Liver (tissue), 9 donors: ENCODE measurements around the gene CMTM8. TPM values are rescaled to one million over a fixed set of nuclear protein-coding genes. Genes with fewer than 3 reads are reported as not detected.
A peak's percentile ranks its signal among the peaks of the same experiment; 100 is the strongest.

Source experiments
- DNase-seq: peaks from one replicate; pipeline ENCODE4 v3.0.0-alpha.2; 2017; ENCODE audit warnings: low spot score
- H3K27ac ChIP-seq, 2 donors: one replicate each; pipeline ENCODE4 v1.7.0; 2013; ENCODE audit warnings: inconsistent platforms in 2 of 2, low read length in 2 of 2, control low read depth in 1 of 2, low read depth in 1 of 2, mild to moderate bottlenecking in 1 of 2
- H3K27me3 ChIP-seq, 4 donors: one replicate each; pipeline versions ENCODE4 v1.6.1 to v1.7.0; 2013; ENCODE audit warnings: low read length in 3 of 4, inconsistent platforms in 1 of 4, mild to moderate bottlenecking in 1 of 4, moderate library complexity in 1 of 4; ENCODE audit not compliant: control insufficient read depth in 4 of 4, insufficient read depth in 4 of 4
- H3K36me3 ChIP-seq, 4 donors: one replicate each; pipeline versions ENCODE4 v1.6.1 to v1.7.0; 2013; ENCODE audit warnings: low read length in 3 of 4, mild to moderate bottlenecking in 3 of 4, low read depth in 1 of 4, moderate library complexity in 1 of 4; ENCODE audit not compliant: control insufficient read depth in 4 of 4, insufficient read depth in 3 of 4
- H3K4me1 ChIP-seq, 4 donors: one replicate each; pipeline versions ENCODE4 v1.6.1 to v1.7.0; 2013; ENCODE audit warnings: low read length in 3 of 4, mild to moderate bottlenecking in 3 of 4, moderate library complexity in 1 of 4; ENCODE audit not compliant: control insufficient read depth in 4 of 4, insufficient read depth in 4 of 4
- H3K4me3 ChIP-seq, 3 donors: one replicate each; pipeline versions ENCODE4 v1.6.1 to v1.7.0; 2013; ENCODE audit warnings: low read length in 3 of 3, control low read depth in 1 of 3, low read depth in 1 of 3, mild to moderate bottlenecking in 1 of 3
- H3K9ac ChIP-seq, 2 donors: one replicate each; pipeline ENCODE4 v1.7.0; 2013; ENCODE audit warnings: low read length in 2 of 2, mild to moderate bottlenecking in 2 of 2, moderate library complexity in 2 of 2, control low read depth in 1 of 2, low read depth in 1 of 2
- H3K9me3 ChIP-seq, 4 donors: one replicate each; pipeline versions ENCODE4 v1.6.1 to v1.7.0; 2013; ENCODE audit warnings: low read length in 3 of 4; ENCODE audit not compliant: control insufficient read depth in 4 of 4
- EGR1 ChIP-seq, 2 donors: IDR thresholded peaks; 2 replicates each; pipeline ENCODE4 v1.6.1; 2016 to 2018; ENCODE audit warnings: antibody characterized with exemption in 2 of 2, low read depth in 2 of 2
- FOXA1 ChIP-seq: IDR thresholded peaks from 2 replicates; pipeline ENCODE4 v1.6.1; 2016; ENCODE audit warnings: antibody characterized with exemption
- FOXA2 ChIP-seq: IDR thresholded peaks from 2 replicates; pipeline ENCODE4 v1.6.1; 2016; ENCODE audit warnings: antibody characterized with exemption
- GABPA ChIP-seq, 2 donors: IDR thresholded peaks in 1 of 2; conservative IDR thresholded peaks in 1 of 2; 2 replicates each; pipeline ENCODE4 v1.6.1; 2016; ENCODE audit warnings: antibody characterized with exemption in 2 of 2, mild to moderate bottlenecking in 1 of 2, moderate library complexity in 1 of 2
- HNF4A ChIP-seq, 2 donors: conservative IDR thresholded peaks; 2 replicates each; pipeline ENCODE4 v1.6.1; 2016; ENCODE audit warnings: antibody characterized with exemption in 2 of 2, mild to moderate bottlenecking in 2 of 2
- HNF4G ChIP-seq: IDR thresholded peaks from 2 replicates; pipeline ENCODE4 v1.6.1; 2016; ENCODE audit warnings: antibody characterized with exemption
- JUND ChIP-seq, 2 donors: IDR thresholded peaks; 2 replicates each; pipeline ENCODE4 v1.6.1; 2016; ENCODE audit warnings: antibody characterized with exemption in 2 of 2
- NR2F2 ChIP-seq: IDR thresholded peaks from 2 replicates; pipeline ENCODE4 v1.6.1; 2016; ENCODE audit warnings: antibody characterized with exemption
- RAD21 ChIP-seq, 2 donors: IDR thresholded peaks; 2 replicates each; pipeline ENCODE4 v1.6.1; 2016; ENCODE audit warnings: antibody characterized with exemption in 2 of 2, mild to moderate bottlenecking in 2 of 2
- RXRA ChIP-seq, 2 donors: IDR thresholded peaks; 2 replicates each; pipeline ENCODE4 v1.6.1; 2017 to 2018; ENCODE audit warnings: antibody characterized with exemption in 2 of 2, mild to moderate bottlenecking in 1 of 2
- SP1 ChIP-seq: IDR thresholded peaks from 2 replicates; pipeline ENCODE4 v1.6.1; 2018; ENCODE audit warnings: antibody characterized with exemption, mild to moderate bottlenecking
- TAF1 ChIP-seq: conservative IDR thresholded peaks from 2 replicates; pipeline ENCODE4 v1.6.1; 2016; ENCODE audit warnings: antibody characterized with exemption, mild to moderate bottlenecking
- YY1 ChIP-seq: IDR thresholded peaks from 2 replicates; pipeline ENCODE4 v1.6.1; 2016; ENCODE audit warnings: antibody characterized with exemption, mild to moderate bottlenecking
- WGBS: extraction: QIAGEN DNeasy Blood & Tissue Kit; methylation state at CpG from one replicate; pipeline ENCODE4 v1.1.7; 2013; 5-methylcytosine and 5-hydroxymethylcytosine counted together
- polyA plus RNA-seq, 2 donors: library from polyadenylated mRNA; stranded (reverse) in 1 of 2; unstranded in 1 of 2; fragments of 200-250 nt in 1 of 2; fragments of >200 nt in 1 of 2; fragmentation: Nextera tagmentation in 1 of 2; extraction: Ambion mirVana in 1 of 2; gene quantifications; one replicate each; pipeline versions ENCODE4 v1.2.1 to v1.2.3, GENCODE V29; 2013 to 2015
- total RNA-seq, 2 donors: library from RNA; depleted of rRNA; stranded (reverse); fragments of >200 nt; gene quantifications; one replicate each; pipeline ENCODE4 v1.2.3, GENCODE V29; 2014
- TF ChIP-seq, protein P1 (sequence below): IDR thresholded peaks from 2 replicates; pipeline ENCODE4 v1.6.1; 2016; ENCODE audit warnings: antibody characterized with exemption
- TF ChIP-seq, protein P2 (sequence below): IDR thresholded peaks from 2 replicates; pipeline ENCODE4 v1.6.1; 2016; ENCODE audit warnings: antibody characterized with exemption
- TF ChIP-seq, protein P3 (sequence below): IDR thresholded peaks from 2 replicates; pipeline ENCODE4 v1.6.1; 2016; ENCODE audit warnings: antibody characterized with exemption
- TF ChIP-seq, protein P4 (sequence below): IDR thresholded peaks from 2 replicates; pipeline ENCODE4 v1.6.1; 2016; ENCODE audit warnings: antibody characterized with exemption, mild to moderate bottlenecking
- donor health status: healthy.
- donor health status: healthy.
- donor health status: healthy.
- donor health status: healthy.
- donor health status: healthy.

The CMTM8 gene, protein sequence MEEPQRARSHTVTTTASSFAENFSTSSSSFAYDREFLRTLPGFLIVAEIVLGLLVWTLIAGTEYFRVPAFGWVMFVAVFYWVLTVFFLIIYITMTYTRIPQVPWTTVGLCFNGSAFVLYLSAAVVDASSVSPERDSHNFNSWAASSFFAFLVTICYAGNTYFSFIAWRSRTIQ
- 1 to 10 TPM; 4.3 to 6.4 TPM for total RNA-seq
- 10 to 100 TPM; 18.6 to 44.6 TPM for polyA plus RNA-seq

DNA sequence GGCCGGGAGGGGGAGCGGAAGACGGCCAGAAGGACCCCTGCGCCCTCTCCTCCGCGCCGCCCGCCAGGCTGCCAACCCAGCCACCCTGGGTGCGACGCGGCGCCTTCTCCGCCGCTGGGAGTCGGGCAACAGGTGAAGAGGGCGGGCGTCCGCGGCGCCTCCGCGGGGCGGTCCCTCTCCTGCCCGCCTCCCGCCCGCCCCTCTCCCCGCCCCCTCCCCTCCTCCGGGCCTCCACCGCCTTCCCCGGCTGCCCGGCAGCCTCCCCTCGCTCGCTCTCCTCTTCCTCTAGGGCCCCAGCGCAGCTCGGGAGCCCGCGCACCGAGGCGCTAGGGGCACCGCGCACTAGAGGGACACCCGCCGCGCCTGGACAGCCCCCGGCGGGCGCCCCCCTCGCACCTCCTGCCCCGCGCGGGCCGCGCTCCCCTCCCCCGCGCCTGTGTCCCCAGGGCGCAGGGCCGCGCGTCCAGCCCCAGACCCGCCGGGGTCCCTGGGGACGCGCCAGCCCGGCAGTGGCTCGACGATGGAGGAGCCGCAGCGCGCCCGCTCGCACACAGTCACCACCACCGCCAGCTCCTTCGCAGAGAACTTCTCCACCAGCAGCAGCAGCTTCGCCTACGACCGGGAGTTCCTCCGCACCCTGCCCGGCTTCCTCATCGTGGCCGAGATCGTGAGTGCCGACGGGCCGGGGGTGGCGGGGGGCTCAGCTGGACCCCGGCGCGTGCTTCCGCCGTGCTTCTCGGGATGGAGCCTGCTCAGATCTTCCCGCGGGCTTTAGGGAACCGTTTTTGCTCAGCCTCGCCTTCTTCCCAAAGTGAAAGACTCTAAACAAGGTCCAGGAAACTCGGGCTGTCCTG, at the start of gene CMTM8:
TSS of gene CMTM8 (plus strand) at position 228 of the 854 bp plus-strand sequence. CDS start at position 521, 293 bp downstream.
- Histone ChIP-seq H3K27me3 (no peaks in the 10 kb centered on the region), H3K9me3 (no peaks in the 10 kb centered on the region), H3K36me3 (no peaks in the 10 kb centered on the region), H3K4me1 (peaks cover 8 to 60% (median 44%) of the 10 kb centered on the region in 4 donors), H3K27ac (peak within 1 kb of the TSS; percentile 48 to 87), H3K4me3 (peak within 1 kb of the TSS; percentile 80 to 93 (median 82)), H3K9ac (peak within 1 kb of the TSS; percentile 71 to 79)
- TF ChIP-seq FOXA1 (no peak), TAF1 (no peak), YY1 (no peak), FOXA2 (no peak), HNF4G (no peak), GABPA (IDR thresholded peaks at IDR 0.05 in 1 of 2, conservative IDR thresholded peaks at IDR 0.05 in 1 of 2) (no peak), RXRA (IDR thresholded peaks at IDR 0.05) (no peak), JUND (IDR thresholded peaks at IDR 0.05) (no peak), RAD21 (IDR thresholded peaks at IDR 0.05) (no peak), HNF4A (conservative IDR thresholded peaks at IDR 0.05) (no peak), EGR1 (IDR thresholded peaks at IDR 0.05; ENCODE audit: low read depth in 2 of 2) (no peak)
- TF ChIP-seq, protein P1, sequence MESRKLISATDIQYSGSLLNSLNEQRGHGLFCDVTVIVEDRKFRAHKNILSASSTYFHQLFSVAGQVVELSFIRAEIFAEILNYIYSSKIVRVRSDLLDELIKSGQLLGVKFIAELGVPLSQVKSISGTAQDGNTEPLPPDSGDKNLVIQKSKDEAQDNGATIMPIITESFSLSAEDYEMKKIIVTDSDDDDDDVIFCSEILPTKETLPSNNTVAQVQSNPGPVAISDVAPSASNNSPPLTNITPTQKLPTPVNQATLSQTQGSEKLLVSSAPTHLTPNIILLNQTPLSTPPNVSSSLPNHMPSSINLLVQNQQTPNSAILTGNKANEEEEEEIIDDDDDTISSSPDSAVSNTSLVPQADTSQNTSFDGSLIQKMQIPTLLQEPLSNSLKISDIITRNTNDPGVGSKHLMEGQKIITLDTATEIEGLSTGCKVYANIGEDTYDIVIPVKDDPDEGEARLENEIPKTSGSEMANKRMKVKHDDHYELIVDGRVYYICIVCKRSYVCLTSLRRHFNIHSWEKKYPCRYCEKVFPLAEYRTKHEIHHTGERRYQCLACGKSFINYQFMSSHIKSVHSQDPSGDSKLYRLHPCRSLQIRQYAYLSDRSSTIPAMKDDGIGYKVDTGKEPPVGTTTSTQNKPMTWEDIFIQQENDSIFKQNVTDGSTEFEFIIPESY = no peak
- TF ChIP-seq, protein P2, sequence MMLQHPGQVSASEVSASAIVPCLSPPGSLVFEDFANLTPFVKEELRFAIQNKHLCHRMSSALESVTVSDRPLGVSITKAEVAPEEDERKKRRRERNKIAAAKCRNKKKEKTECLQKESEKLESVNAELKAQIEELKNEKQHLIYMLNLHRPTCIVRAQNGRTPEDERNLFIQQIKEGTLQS = no peak
- TF ChIP-seq, protein P3, sequence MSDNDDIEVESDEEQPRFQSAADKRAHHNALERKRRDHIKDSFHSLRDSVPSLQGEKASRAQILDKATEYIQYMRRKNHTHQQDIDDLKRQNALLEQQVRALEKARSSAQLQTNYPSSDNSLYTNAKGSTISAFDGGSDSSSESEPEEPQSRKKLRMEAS = no peak
- TF ChIP-seq, protein P4, sequence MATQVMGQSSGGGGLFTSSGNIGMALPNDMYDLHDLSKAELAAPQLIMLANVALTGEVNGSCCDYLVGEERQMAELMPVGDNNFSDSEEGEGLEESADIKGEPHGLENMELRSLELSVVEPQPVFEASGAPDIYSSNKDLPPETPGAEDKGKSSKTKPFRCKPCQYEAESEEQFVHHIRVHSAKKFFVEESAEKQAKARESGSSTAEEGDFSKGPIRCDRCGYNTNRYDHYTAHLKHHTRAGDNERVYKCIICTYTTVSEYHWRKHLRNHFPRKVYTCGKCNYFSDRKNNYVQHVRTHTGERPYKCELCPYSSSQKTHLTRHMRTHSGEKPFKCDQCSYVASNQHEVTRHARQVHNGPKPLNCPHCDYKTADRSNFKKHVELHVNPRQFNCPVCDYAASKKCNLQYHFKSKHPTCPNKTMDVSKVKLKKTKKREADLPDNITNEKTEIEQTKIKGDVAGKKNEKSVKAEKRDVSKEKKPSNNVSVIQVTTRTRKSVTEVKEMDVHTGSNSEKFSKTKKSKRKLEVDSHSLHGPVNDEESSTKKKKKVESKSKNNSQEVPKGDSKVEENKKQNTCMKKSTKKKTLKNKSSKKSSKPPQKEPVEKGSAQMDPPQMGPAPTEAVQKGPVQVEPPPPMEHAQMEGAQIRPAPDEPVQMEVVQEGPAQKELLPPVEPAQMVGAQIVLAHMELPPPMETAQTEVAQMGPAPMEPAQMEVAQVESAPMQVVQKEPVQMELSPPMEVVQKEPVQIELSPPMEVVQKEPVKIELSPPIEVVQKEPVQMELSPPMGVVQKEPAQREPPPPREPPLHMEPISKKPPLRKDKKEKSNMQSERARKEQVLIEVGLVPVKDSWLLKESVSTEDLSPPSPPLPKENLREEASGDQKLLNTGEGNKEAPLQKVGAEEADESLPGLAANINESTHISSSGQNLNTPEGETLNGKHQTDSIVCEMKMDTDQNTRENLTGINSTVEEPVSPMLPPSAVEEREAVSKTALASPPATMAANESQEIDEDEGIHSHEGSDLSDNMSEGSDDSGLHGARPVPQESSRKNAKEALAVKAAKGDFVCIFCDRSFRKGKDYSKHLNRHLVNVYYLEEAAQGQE = no peak
- under 1% methylated on average over 96 of the region's 96 CpGs for WGBS
- DNase-seq = peak; percentile 57

DNA sequence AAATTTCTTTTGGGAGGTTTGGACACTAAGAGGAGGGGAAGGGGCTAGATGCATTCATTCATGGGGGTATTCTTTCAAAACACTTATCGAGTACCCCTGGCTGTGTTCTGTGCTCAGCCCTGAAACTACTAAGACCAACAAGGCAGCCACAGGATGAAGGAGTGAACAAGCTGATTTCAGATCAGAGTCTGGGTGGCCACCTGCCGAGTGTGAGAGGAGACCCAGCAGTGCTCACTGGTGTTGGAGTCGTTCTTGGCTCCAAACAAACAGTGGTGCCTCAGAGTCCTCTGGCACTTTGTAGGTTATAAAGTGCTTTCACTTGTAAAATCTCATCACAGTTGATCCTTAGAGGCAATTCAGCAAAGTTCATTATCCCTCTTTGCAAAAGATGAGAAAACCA, 48.8 kb upstream of the CMTM8 start:
- Histone ChIP-seq H3K4me3 (no peak overlapping the region), H3K27ac (no peak overlapping the region), H3K4me1 (peaks cover 0 to 10% (median 3%) of the 10 kb centered on the region in 4 donors), H3K36me3 (no peaks in the 10 kb centered on the region), H3K27me3 (no peaks in the 10 kb centered on the region), H3K9me3 (no peaks in the 10 kb centered on the region), H3K9ac (no peak overlapping the region)
- 76% methylated on average over 3 of the region's 3 CpGs for WGBS
- DNase-seq = no peak
- TF ChIP-seq FOXA1 = no peak
- no peak for TF ChIP-seq YY1
- TF ChIP-seq, protein P2 = no peak
- TF ChIP-seq JUND (IDR thresholded peaks at IDR 0.05) = no peak
- TF ChIP-seq, protein P4 = no peak
- TF ChIP-seq, protein P3 = no peak
- TF ChIP-seq NR2F2 = no peak
- TF ChIP-seq HNF4G = no peak
- TF ChIP-seq, protein P1 = no peak
- TF ChIP-seq RAD21 (IDR thresholded peaks at IDR 0.05) = no peak
- TF ChIP-seq SP1 = no peak
